ENCODE results near the gene PRXL2C. TPM values are rescaled to one million over a fixed set of nuclear protein-coding genes. Genes with fewer than 3 reads are reported as not detected.
"Not testable (repeated sequence)": the region's sequence is repeated elsewhere in the genome, so short reads cannot be mapped to it uniquely, and the experiment has no call there.

PRXL2C gene
- total RNA-seq, 1 donor from 2014 or later, result 12.6 TPM

DNA sequence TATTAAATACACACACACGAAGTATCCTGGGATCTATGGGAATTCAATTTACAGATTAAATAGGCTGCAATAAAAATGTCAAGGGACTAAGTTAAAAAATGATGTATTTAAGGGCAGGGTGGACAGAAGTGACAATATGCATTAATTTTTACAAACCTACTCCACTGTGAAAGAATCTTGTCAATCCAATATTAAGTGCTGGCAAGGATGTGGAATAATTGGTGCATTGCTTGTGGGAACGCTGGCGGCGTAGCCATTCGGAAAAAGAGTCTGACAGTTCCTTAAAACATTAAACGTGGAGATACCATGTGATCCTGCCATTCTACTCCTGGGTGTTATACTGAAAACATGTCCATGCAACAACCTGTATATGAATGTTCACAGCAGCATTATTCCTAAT, 39.7 kb downstream of the PRXL2C start:
- peaks cover 52% of the 10 kb centered on the region for H3K27me3 Mint-ChIP-seq
- intact Hi-C loops (cut with micrococcal nuclease), result loop anchor here (5.0 kb wide), 1 partner anchor 37 kb away; no protein-coding TSS in a partner anchor
- H3K4me3 Mint-ChIP-seq, result no peak overlapping the region
- ATAC-seq (ENCODE audit: low read depth) (no peak), DNase-seq (no peak)
- H3K27ac Mint-ChIP-seq, result no peak overlapping the region
- no peaks in the 10 kb centered on the region for H3K9me3 Mint-ChIP-seq
- ChIA-PET CTCF (no interaction called here), POLR2A (no interaction called here)
- H3K36me3 Mint-ChIP-seq (ENCODE audit: low read depth), result no peaks in the 10 kb centered on the region
- peaks cover 9% of the 10 kb centered on the region for H3K4me1 Mint-ChIP-seq
- TF ChIP-seq, protein P1, sequence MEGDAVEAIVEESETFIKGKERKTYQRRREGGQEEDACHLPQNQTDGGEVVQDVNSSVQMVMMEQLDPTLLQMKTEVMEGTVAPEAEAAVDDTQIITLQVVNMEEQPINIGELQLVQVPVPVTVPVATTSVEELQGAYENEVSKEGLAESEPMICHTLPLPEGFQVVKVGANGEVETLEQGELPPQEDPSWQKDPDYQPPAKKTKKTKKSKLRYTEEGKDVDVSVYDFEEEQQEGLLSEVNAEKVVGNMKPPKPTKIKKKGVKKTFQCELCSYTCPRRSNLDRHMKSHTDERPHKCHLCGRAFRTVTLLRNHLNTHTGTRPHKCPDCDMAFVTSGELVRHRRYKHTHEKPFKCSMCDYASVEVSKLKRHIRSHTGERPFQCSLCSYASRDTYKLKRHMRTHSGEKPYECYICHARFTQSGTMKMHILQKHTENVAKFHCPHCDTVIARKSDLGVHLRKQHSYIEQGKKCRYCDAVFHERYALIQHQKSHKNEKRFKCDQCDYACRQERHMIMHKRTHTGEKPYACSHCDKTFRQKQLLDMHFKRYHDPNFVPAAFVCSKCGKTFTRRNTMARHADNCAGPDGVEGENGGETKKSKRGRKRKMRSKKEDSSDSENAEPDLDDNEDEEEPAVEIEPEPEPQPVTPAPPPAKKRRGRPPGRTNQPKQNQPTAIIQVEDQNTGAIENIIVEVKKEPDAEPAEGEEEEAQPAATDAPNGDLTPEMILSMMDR (IDR thresholded peaks at IDR 0.05), result no peak

DNA sequence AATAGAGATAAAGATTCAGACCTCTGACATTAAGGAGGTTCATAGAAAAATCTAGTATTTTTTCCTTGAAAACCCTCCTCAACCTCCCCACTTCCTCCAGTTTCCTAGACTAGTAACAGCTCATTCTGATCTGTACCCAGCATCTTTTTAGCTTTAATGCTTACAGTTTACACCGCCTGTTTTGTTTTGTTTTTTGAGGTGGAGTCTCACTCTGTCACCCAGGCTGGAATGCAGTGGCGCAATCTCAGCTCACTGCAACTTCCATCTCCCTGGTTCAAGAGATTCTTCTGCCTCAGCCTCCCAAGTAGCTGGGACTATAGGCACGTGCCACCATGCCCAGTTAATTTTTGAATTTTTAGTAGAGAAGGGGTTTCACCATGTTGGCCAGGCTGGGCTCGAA, 40.5 kb downstream of the PRXL2C start:
- POLR2A ChIA-PET; H3K36me3 Mint-ChIP-seq (ENCODE audit: low read depth); H3K9me3 Mint-ChIP-seq; H3K27ac Mint-ChIP-seq; CTCF ChIA-PET; ATAC-seq (ENCODE audit: low read depth); H3K4me3 Mint-ChIP-seq; H3K4me1 Mint-ChIP-seq; DNase-seq: not testable (repeated sequence)
- H3K27me3 Mint-ChIP-seq, result peaks cover 45% of the 10 kb centered on the region
- intact Hi-C loops (cut with micrococcal nuclease), result loop anchor here (5.0 kb wide), 1 partner anchor 38 kb away; no protein-coding TSS in a partner anchor

DNA sequence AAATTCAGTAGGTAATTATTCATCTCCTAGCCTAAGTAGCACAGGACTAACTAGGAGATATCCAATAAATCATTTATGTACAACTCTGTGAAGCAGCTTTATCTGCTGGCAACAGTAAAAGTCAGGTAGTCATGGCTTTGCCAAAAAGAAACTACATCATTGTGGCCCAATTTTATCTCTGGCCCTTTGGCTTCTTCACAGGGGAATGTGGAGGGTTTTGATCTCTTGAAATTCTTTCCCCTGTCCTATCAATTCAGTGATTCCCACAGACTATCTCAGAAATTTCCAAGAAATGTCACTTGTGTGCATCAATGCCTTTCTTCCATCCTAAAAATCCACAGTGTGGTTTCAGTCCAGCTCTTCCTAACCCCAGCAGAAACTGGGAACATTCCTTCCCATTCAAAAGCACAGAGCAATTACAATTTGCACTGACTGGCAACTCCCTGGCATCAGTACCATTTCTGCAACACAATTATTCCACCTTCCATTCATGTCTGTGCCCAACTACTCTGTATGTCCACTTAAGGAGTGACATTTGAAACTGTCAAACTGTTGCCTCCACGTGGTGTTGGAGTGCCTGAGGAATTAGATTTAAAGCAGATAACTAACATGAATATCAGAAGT, 42.0 kb downstream of the PRXL2C start:
- Mint-ChIP-seq H3K27me3 (peaks cover 42% of the 10 kb centered on the region), H3K4me1 (peaks cover 1% of the 10 kb centered on the region), H3K36me3 (ENCODE audit: low read depth) (no peaks in the 10 kb centered on the region), H3K4me3 (no peak overlapping the region), H3K9me3 (no peaks in the 10 kb centered on the region), H3K27ac (no peak overlapping the region)
- intact Hi-C loops (cut with micrococcal nuclease), result no loop called here
- TF ChIP-seq, protein P1 (IDR thresholded peaks at IDR 0.05), result no peak
- ChIA-PET POLR2A (no interaction called here), CTCF (no interaction called here)
- DNase-seq (no peak), ATAC-seq (ENCODE audit: low read depth) (no peak)

DNA sequence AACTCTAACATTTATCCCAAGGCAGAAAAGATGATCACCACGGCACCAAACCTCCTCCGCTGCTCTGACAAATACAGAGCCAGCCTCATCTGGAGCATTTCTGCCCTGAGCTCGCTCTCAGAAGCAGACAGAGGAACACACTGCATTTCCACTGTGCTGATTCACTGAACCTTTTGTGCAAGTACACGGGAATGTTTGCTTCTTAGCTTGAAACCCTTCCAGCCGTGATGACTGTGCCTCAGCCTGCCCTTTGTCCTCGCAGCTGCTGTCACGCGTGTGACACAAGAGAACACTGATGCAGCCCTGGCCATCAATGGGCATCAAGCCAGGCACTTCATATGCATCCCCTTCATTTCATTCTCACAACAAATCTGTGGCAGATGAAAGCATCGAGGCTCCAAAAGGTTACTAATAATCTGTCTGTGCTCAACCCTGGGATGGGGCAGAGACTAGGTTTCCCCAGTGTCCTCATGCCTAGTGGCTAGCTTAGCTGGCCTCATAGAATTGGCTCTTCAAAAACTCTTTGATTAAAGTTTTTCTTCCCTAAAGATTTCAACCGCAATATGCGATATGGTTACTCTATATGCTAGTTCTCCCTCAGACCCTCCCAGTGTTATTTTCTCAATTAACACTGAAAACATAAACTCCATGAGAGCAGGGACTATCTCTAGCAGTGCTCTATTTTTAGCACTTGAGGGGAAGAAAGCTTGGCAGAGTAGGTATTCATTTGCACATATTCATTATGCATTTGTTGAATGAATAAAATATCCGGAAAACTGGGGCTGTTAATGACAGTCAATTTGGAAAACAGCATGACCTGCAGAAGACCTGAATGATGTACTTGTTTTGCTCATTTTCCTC, 42.8 kb downstream of the PRXL2C start:
- Mint-ChIP-seq H3K36me3 (ENCODE audit: low read depth) (no peaks in the 10 kb centered on the region), H3K27me3 (peaks cover 36% of the 10 kb centered on the region), H3K4me1 (no peaks in the 10 kb centered on the region), H3K9me3 (no peaks in the 10 kb centered on the region), H3K4me3 (no peak overlapping the region), H3K27ac (no peak overlapping the region)
- ATAC-seq (ENCODE audit: low read depth) (no peak), DNase-seq (no peak)
- TF ChIP-seq, protein P1 (IDR thresholded peaks at IDR 0.05), result no peak
- intact Hi-C loops (cut with micrococcal nuclease), result no loop called here
- POLR2A ChIA-PET, result no interaction called here
- CTCF ChIA-PET, result no interaction called here

DNA sequence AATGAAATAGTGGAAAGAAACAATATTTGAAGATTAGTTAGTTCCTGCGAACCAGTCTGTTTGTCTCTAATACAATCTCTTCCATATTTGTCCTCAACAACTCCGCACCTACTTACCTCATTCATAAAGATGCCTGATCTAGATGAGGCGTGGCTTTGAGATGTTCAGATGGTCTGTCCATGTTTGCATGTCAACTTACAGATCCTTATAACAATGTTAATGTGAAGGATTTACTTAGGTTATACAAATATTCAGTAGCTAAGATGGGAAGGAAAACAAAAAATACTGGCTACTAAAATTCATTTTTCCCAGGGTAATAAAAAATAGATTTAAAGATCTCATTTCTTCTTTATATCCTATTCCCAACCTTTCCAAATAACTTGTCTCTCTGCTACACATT, 43.8 kb downstream of the PRXL2C start:
- no peak overlapping the region for H3K27ac Mint-ChIP-seq
- TF ChIP-seq, protein P1 (IDR thresholded peaks at IDR 0.05), result no peak
- intact Hi-C loops (cut with micrococcal nuclease), result no loop called here
- ChIA-PET CTCF (no interaction called here), POLR2A (no interaction called here)
- H3K9me3 Mint-ChIP-seq, result no peaks in the 10 kb centered on the region
- peaks cover 30% of the 10 kb centered on the region for H3K27me3 Mint-ChIP-seq
- DNase-seq (no peak), ATAC-seq (ENCODE audit: low read depth) (no peak)
- H3K4me3 Mint-ChIP-seq, result no peak overlapping the region
- H3K36me3 Mint-ChIP-seq (ENCODE audit: low read depth), result no peaks in the 10 kb centered on the region
- no peaks in the 10 kb centered on the region for H3K4me1 Mint-ChIP-seq

Measured in activated B cell treated with CpG ODN at 0.5 μM for 24 hours (primary cell).